CD14-positive monocyte (primary cell): ENCODE data around the gene PRKRA. TPM values are rescaled to one million over a fixed set of nuclear protein-coding genes. Genes with fewer than 3 reads are reported as not detected.

Experiments used
- DNase-seq, 3 donors: peaks; one replicate each; pipeline ENCODE4 v3.0.0-alpha.2; 2011 to 2022
- H2AFZ ChIP-seq: 2 replicates; pipeline ENCODE4 v1.6.0; 2012; ENCODE audit warnings: mild to moderate bottlenecking, low read depth, low read length, inconsistent platforms; ENCODE audit not compliant: insufficient read depth, poor library complexity, severe bottlenecking
- H3K27ac ChIP-seq, 2 donors: 1 replicate in 1 of 2; 2 replicates in 1 of 2; pipeline ENCODE4 v1.5.1; 2012 to 2013; ENCODE audit warnings: low read length in 2 of 2, control low read depth in 1 of 2, inconsistent platforms in 1 of 2, low read depth in 1 of 2, mild to moderate bottlenecking in 1 of 2
- H3K27me3 ChIP-seq, 2 donors: one replicate each; pipeline versions ENCODE4 v1.6.0 to v1.6.1; 2011 to 2013; ENCODE audit warnings: low read length in 2 of 2; ENCODE audit not compliant: control insufficient read depth in 2 of 2, insufficient read depth in 2 of 2
- H3K36me3 ChIP-seq, 2 donors: replicated peaks in 1 of 2; 1 replicate in 1 of 2; 2 replicates in 1 of 2; pipeline versions ENCODE4 v1.5.1 to v1.6.1; 2012 to 2013; ENCODE audit warnings: low read length in 2 of 2, control low read depth in 1 of 2, inconsistent platforms in 1 of 2, mild to moderate bottlenecking in 1 of 2; ENCODE audit not compliant: insufficient read depth in 2 of 2, control insufficient read depth in 1 of 2
- H3K4me1 ChIP-seq, 2 donors: 1 replicate in 1 of 2; 2 replicates in 1 of 2; pipeline versions ENCODE4 v1.5.1 to v1.6.1; 2012 to 2013; ENCODE audit warnings: low read length in 2 of 2, control low read depth in 1 of 2, inconsistent platforms in 1 of 2, mild to moderate bottlenecking in 1 of 2, moderate library complexity in 1 of 2; ENCODE audit not compliant: insufficient read depth in 2 of 2, control insufficient read depth in 1 of 2
- H3K4me2 ChIP-seq: replicated peaks from 2 replicates; pipeline ENCODE3; 2012; ENCODE audit warnings: low read length, moderate library complexity, mild to moderate bottlenecking; ENCODE audit not compliant: poor library complexity, severe bottlenecking; ENCODE audit errors: extremely low read depth
- H3K4me3 ChIP-seq, 3 experiments: fragments of 200-600 bp in 1 of 3; sonication (generic) in 1 of 3; replicated peaks in 1 of 3; 1 replicate in 2 of 3; 2 replicates in 1 of 3; pipeline ENCODE4 v1.5.1; 2011 to 2013; ENCODE audit warnings: low read length in 3 of 3, mild to moderate bottlenecking in 3 of 3, control low read depth in 2 of 3, low read depth in 2 of 3, inconsistent platforms in 1 of 3, moderate library complexity in 1 of 3
- H3K79me2 ChIP-seq: 2 replicates; pipeline ENCODE4 v1.6.0; 2012; ENCODE audit warnings: mild to moderate bottlenecking, control low read depth, inconsistent platforms, low read length, moderate library complexity; ENCODE audit not compliant: insufficient read depth
- H3K9ac ChIP-seq: 2 replicates; pipeline ENCODE4 v1.6.0; 2017; ENCODE audit warnings: low read length, mild to moderate bottlenecking; ENCODE audit not compliant: insufficient read depth, poor library complexity, severe bottlenecking
- H3K9me3 ChIP-seq, 2 donors: replicated peaks in 1 of 2; 1 replicate in 1 of 2; 2 replicates in 1 of 2; pipeline versions ENCODE4 v1.5.1 to v1.6.1; 2012 to 2013; ENCODE audit warnings: low read length in 2 of 2, control low read depth in 1 of 2; ENCODE audit not compliant: control insufficient read depth in 1 of 2, insufficient read depth in 1 of 2
- H4K20me1 ChIP-seq: 2 replicates; pipeline ENCODE4 v1.6.0; 2012; ENCODE audit warnings: mild to moderate bottlenecking, low read length, control low read depth, moderate library complexity; ENCODE audit not compliant: insufficient read depth
- H3K27ac Mint-ChIP-seq, 7 donors: one replicate each; pipeline ENCODE4 v1.8.0; 2020; ENCODE audit warnings: mild to moderate bottlenecking in 7 of 7, mixed read lengths in 7 of 7, moderate library complexity in 6 of 7, inconsistent platforms in 2 of 7
- H3K27me3 Mint-ChIP-seq, 3 donors: one replicate each; pipeline ENCODE4 v1.8.0; 2021 to 2022; ENCODE audit warnings: low read depth in 3 of 3, mild to moderate bottlenecking in 3 of 3, mixed read lengths in 3 of 3, moderate library complexity in 3 of 3, inconsistent platforms in 1 of 3
- H3K36me3 Mint-ChIP-seq, 2 donors: one replicate each; pipeline ENCODE4 v1.8.0; 2020; ENCODE audit warnings: mixed read lengths in 2 of 2, inconsistent platforms in 1 of 2, mild to moderate bottlenecking in 1 of 2
- H3K4me1 Mint-ChIP-seq: one replicate; pipeline ENCODE4 v1.8.0; 2020; ENCODE audit warnings: mild to moderate bottlenecking, mixed read lengths
- H3K4me3 Mint-ChIP-seq, 2 donors: one replicate each; pipeline ENCODE4 v1.8.0; 2020; ENCODE audit warnings: mild to moderate bottlenecking in 2 of 2, mixed read lengths in 2 of 2, moderate library complexity in 1 of 2
- H3K9me3 Mint-ChIP-seq, 7 donors: one replicate each; pipeline ENCODE4 v1.8.0; 2020 to 2022; ENCODE audit warnings: mixed read lengths in 7 of 7, mild to moderate bottlenecking in 6 of 7, moderate library complexity in 6 of 7, inconsistent platforms in 2 of 7
- CTCF ChIP-seq: fragments of 200-600 bp; IDR thresholded peaks from one replicate; pipeline ENCODE4 v1.8.0; 2022; ENCODE audit warnings: antibody characterized with exemption, mild to moderate bottlenecking
- WGBS: methylation state at CpG from one replicate; pipeline ENCODE4 v1.1.5; 2013; ENCODE audit warnings: missing lambda C conversion rate; ENCODE audit not compliant: insufficient coverage; 5-methylcytosine and 5-hydroxymethylcytosine counted together
- intact Hi-C, 2 donors: fragments of 100-400 bp; cut with micrococcal nuclease; formaldehyde crosslinking; loops; one replicate each; pipeline versions ENCODE4 v1.15.0 to v1.15.1; 2023
- polyA plus RNA-seq, 3 donors: library from polyadenylated mRNA; depleted of rRNA in 1 of 3; unstranded in 2 of 3; stranded (reverse) in 1 of 3; fragments of 300-500 nt in 2 of 3; fragments of >200 nt in 1 of 3; fragmentation: Illumina TruSeq in 2 of 3; gene quantifications; 1 replicate in 2 of 3; 2 replicates in 1 of 3; pipeline ENCODE4 v1.2.3, GENCODE V29; 2012 to 2021

The PRKRA gene
- polyA plus RNA-seq, 3 donors, result 21.0 to 35.8 (median 35.4) TPM

DNA sequence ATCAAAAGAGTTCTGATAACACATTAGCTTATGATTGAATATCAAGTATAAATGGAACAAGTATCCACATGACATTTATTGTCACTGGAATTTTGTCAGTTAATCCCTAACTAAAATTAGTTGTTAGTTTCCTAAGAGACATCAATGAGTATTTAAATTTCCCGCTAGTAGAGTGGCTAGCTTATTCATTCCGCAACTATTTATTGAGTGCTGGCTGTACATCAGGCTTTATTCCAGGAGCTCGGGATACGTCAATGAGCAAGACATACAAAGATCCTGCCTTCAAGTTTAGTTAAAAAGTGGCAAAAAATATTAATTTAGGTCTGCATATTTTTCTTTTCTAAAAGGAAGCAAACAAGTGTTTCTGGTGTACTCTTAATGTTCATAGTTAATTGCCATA is 59.3 kb downstream of the PRKRA start:
- no peak overlapping the region for H3K4me2 ChIP-seq
- H3K27me3 ChIP-seq, result no peaks in the 10 kb centered on the region
- no peaks in the 10 kb centered on the region for H3K79me2 ChIP-seq
- Mint-ChIP-seq H3K4me3 (no peak overlapping the region), H3K4me1 (peaks cover 3% of the 10 kb centered on the region), H3K36me3 (no peaks in the 10 kb centered on the region), H3K27ac (no peak overlapping the region), H3K27me3 (peaks cover 1 to 7% (median 3%) of the 10 kb centered on the region in 3 donors), H3K9me3 (peaks cover 0 to 2% (median 0%) of the 10 kb centered on the region in 7 donors)
- no peak for TF ChIP-seq CTCF
- no peak for DNase-seq
- WGBS, result no CpG with 5 or more reads among the region's 4 CpGs
- H3K9me3 ChIP-seq, result no peaks in the 10 kb centered on the region
- no peak overlapping the region for H2AFZ ChIP-seq
- no peaks in the 10 kb centered on the region for H4K20me1 ChIP-seq
- intact Hi-C loops, result no loop called here
- no peak overlapping the region for H3K9ac ChIP-seq
- no peak overlapping the region for H3K4me3 ChIP-seq
- H3K36me3 ChIP-seq, result no peaks in the 10 kb centered on the region
- H3K27ac ChIP-seq, result no peak overlapping the region
- H3K4me1 ChIP-seq, result no peaks in the 10 kb centered on the region

DNA sequence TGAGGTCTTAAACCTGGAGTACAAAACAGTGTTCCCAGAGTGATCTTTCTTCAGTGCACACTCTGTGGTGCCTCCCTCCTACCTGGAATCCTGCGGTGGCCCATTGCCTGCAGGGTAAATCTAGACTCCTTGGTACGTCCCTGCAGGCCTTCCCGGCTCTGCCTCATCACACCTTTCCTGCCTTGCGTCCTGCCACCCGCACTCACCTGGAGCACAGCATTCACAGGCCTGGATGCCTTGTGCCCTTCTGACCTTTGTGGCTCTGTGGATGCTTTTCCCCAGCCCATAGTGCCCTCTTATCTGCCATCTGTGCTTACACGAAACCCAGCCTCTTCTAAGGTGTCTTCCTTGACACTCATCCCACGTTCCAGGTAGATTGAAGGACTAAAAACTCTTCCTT is 62.7 kb downstream of the PRKRA start:
- DNase-seq, result no peak
- Histone ChIP-seq H3K79me2 (no peaks in the 10 kb centered on the region), H3K27ac (no peak overlapping the region), H3K36me3 (no peaks in the 10 kb centered on the region), H3K27me3 (no peaks in the 10 kb centered on the region), H3K4me1 (no peaks in the 10 kb centered on the region), H3K9ac (no peak overlapping the region), H3K4me3 (no peak overlapping the region), H2AFZ (no peak overlapping the region), H4K20me1 (no peaks in the 10 kb centered on the region), H3K9me3 (no peaks in the 10 kb centered on the region), H3K4me2 (no peak overlapping the region)
- peaks cover 1 to 3% (median 3%) of the 10 kb centered on the region in 3 donors for H3K27me3 Mint-ChIP-seq
- WGBS, result 94% methylated on average over 5 of the region's 7 CpGs
- peaks cover 0 to 2% (median 0%) of the 10 kb centered on the region in 7 donors for H3K9me3 Mint-ChIP-seq
- intact Hi-C loops, result no loop called here
- no peak overlapping the region for H3K4me3 Mint-ChIP-seq
- TF ChIP-seq CTCF, result no peak
- peaks cover 3% of the 10 kb centered on the region for H3K4me1 Mint-ChIP-seq
- no peak overlapping the region for H3K27ac Mint-ChIP-seq
- H3K36me3 Mint-ChIP-seq, result no peaks in the 10 kb centered on the region
